ENCODE measurements around the gene C6. TPM values are rescaled to one million over a fixed set of nuclear protein-coding genes. Genes with fewer than 3 reads are reported as not detected.

Gene C6
- total and polyA plus RNA-seq, 2 of the 13 experiments (the other 11 are each of a cell fraction or from before 2014, with no cell fraction given) = 0.28 to 4.7 TPM

GRCh38 chr5:41193456-41194205 lies 19.7 kb downstream of the C6 start (continued):
- TF ChIP-seq PATZ1 (CRISPR knock-in tag; IDR thresholded peaks at IDR 0.05) = peak; percentile 29; the same call in 1 of the 2 replicates
- no peak for TF ChIP-seq MEIS1 (CRISPR knock-in tag; IDR thresholded peaks at IDR 0.05; ENCODE audit: borderline replicate concordance)
- TF ChIP-seq ZNF644 (CRISPR knock-in tag; IDR thresholded peaks at IDR 0.05; ENCODE audit: low read depth) = peak; percentile 81
- TF ChIP-seq ZNF263 (CRISPR knock-in tag; IDR thresholded peaks at IDR 0.05) = peak; percentile 96
- peak; percentile 26; the same call in 1 of the 2 replicates for TF ChIP-seq CBX5 (CRISPR knock-in tag; IDR thresholded peaks at IDR 0.05; ENCODE audit: borderline replicate concordance)
- no peak for TF ChIP-seq POLR2AphosphoS2 (IDR thresholded peaks at IDR 0.05; ENCODE audit: low read depth, low read length)
- TF ChIP-seq ZMYM4 (CRISPR knock-in tag; IDR thresholded peaks at IDR 0.05) = peak; percentile 69
- no peak for TF ChIP-seq ZNF543 (CRISPR knock-in tag; IDR thresholded peaks at IDR 0.05)
- 0 out of 2 replicates have a peak, but pooled peaks have one; percentile 23 for TF ChIP-seq SAP130 (CRISPR knock-in tag; IDR thresholded peaks at IDR 0.05; ENCODE audit: low read depth)
- TF ChIP-seq XBP1 (CRISPR knock-in tag; IDR thresholded peaks at IDR 0.05) = 0 out of 2 replicates have a peak, but pooled peaks have one; percentile 25
- peak; percentile 18; the same call in 1 of the 2 replicates for TF ChIP-seq SIX1 (CRISPR knock-in tag; IDR thresholded peaks at IDR 0.05; ENCODE audit: borderline replicate concordance)
- TF ChIP-seq MED1 (CRISPR knock-in tag; IDR thresholded peaks at IDR 0.05) = peak; percentile 13; the same call in 1 of the 2 replicates
- TF ChIP-seq RCOR2 (CRISPR knock-in tag; IDR thresholded peaks at IDR 0.05) = no peak
- no peak for TF ChIP-seq BCL3 (CRISPR knock-in tag; IDR thresholded peaks at IDR 0.05)
- peak; percentile 27; the same call in 1 of the 2 replicates for TF ChIP-seq SALL1 (CRISPR knock-in tag; IDR thresholded peaks at IDR 0.05)
- peak; percentile 66; the same call in 1 of the 2 replicates for TF ChIP-seq ZNF331 (CRISPR knock-in tag; IDR thresholded peaks at IDR 0.05)
- peak; percentile 39 for TF ChIP-seq FOSL2 (CRISPR knock-in tag; IDR thresholded peaks at IDR 0.05)
- TF ChIP-seq HOMEZ (CRISPR knock-in tag; IDR thresholded peaks at IDR 0.05; ENCODE audit: low read depth) = peak; percentile 63; the same call in 1 of the 2 replicates
- TF ChIP-seq SOX13 (IDR thresholded peaks at IDR 0.05) = no peak
- TF ChIP-seq SOX13 (CRISPR knock-in tag; conservative IDR thresholded peaks at IDR 0.05 in 1 of 2, IDR thresholded peaks at IDR 0.05 in 1 of 2) = peak in 1 of 2 experiments; percentile 72; a peak in 2 of 4 replicates
- no peak for TF ChIP-seq MAFF (IDR thresholded peaks at IDR 0.05; ENCODE audit: low read depth, low read length)
- TF ChIP-seq ARID5B (CRISPR knock-in tag; IDR thresholded peaks at IDR 0.05) = peak; percentile 58; the same call in 1 of the 2 replicates
- no peak for TF ChIP-seq MIXL1 (CRISPR knock-in tag; IDR thresholded peaks at IDR 0.05)

All from HepG2 (cell line).